Uterus (tissue), 2 donors: ENCODE data around the gene ACP2.

Experiments used
- CTCF ChIP-seq, 4 experiments: fragments of 200-600 bp in 2 of 4; fragments of 450-650 bp in 2 of 4; sonication (generic) in 2 of 4; IDR thresholded peaks; one replicate each; pipeline ENCODE4 v1.5.1; 2016 to 2019; ENCODE audit warnings: antibody characterized with exemption in 4 of 4, mild to moderate bottlenecking in 2 of 4, moderate library complexity in 1 of 4
- POLR2A ChIP-seq, 2 donors: fragments of 450-650 bp; IDR thresholded peaks; one replicate each; pipeline ENCODE4 v1.6.1; 2016; ENCODE audit warnings: antibody characterized with exemption in 2 of 2, mild to moderate bottlenecking in 1 of 2, moderate library complexity in 1 of 2

GRCh38 chr11:47213950-47214565 lies 34.6 kb downstream of the ACP2 start:
- TF ChIP-seq CTCF (IDR thresholded peaks at IDR 0.05), result no peak
- TF ChIP-seq POLR2A (IDR thresholded peaks at IDR 0.05), result peak; percentile 23 to 59
